ENCODE data around the gene RYR1.
"Not testable (repeated sequence)": the region's sequence is repeated elsewhere in the genome, so short reads cannot be mapped to it uniquely, and the experiment has no call there.

The RYR1 gene

GRCh38 chr19:38544569-38545315, 111.3 kb downstream of the RYR1 start:
- no peak for FAIRE-seq

GRCh38 chr19:38545596-38545995, 112.1 kb downstream of the RYR1 start:
- FAIRE-seq = no peak

GRCh38 chr19:38547421-38547820, 113.9 kb downstream of the RYR1 start:
- no peak for FAIRE-seq

- FAIRE-seq = no peak
Observed at GRCh38 chr19:38549061-38549460, 115.6 kb downstream of the RYR1 start.

GRCh38 chr19:38549942-38550341, 116.5 kb downstream of the RYR1 start:
- FAIRE-seq = no peak

GRCh38 chr19:38550376-38550775, 116.9 kb downstream of the RYR1 start:
- FAIRE-seq = no peak

GRCh38 chr19:38551450-38551813, 117.9 kb downstream of the RYR1 start:
- FAIRE-seq = no peak

- FAIRE-seq = not testable (repeated sequence)
Observed at GRCh38 chr19:38553239-38553638, 119.7 kb downstream of the RYR1 start.

- FAIRE-seq = no peak
Observed at GRCh38 chr19:38554676-38555141, 121.2 kb downstream of the RYR1 start.

GRCh38 chr19:38555200-38555599, 121.7 kb downstream of the RYR1 start:
- no peak for FAIRE-seq

GRCh38 chr19:38556521-38557174, 123.2 kb downstream of the RYR1 start:
- FAIRE-seq = no peak

- no peak for FAIRE-seq
Observed at GRCh38 chr19:38557205-38557799, 123.8 kb downstream of the RYR1 start.

- FAIRE-seq = not testable (repeated sequence)
Observed at GRCh38 chr19:38558933-38559332, 125.4 kb downstream of the RYR1 start.

GRCh38 chr19:38559428-38560401, 126.2 kb downstream of the RYR1 start:
- no peak for FAIRE-seq

GRCh38 chr19:38561053-38561606, 127.6 kb downstream of the RYR1 start:
- FAIRE-seq = no peak

GRCh38 chr19:38561658-38562057, 128.2 kb downstream of the RYR1 start:
- FAIRE-seq = no peak

GRCh38 chr19:38562096-38562495, 128.6 kb downstream of the RYR1 start:
- no peak for FAIRE-seq

- no peak for FAIRE-seq
Observed at GRCh38 chr19:38563475-38563874, 130.0 kb downstream of the RYR1 start.

- no peak for FAIRE-seq
Observed at GRCh38 chr19:38564981-38565690, 131.6 kb downstream of the RYR1 start.

GRCh38 chr19:38565691-38566105, 132.2 kb downstream of the RYR1 start:
- FAIRE-seq = no peak

GRCh38 chr19:38569368-38569983, 136.0 kb downstream of the RYR1 start:
- no peak for FAIRE-seq

All from islet of Langerhans (tissue), 1 donor.